Vagina (tissue), 2 donors: ENCODE results near the gene SEBOX. TPM values are rescaled to one million over a fixed set of nuclear protein-coding genes. Genes with fewer than 3 reads are reported as not detected.

Source experiments
- DNase-seq, 2 donors: peaks; one replicate each; pipeline ENCODE4 v3.0.0-alpha.2; 2017; ENCODE audit errors: extremely low spot score in 2 of 2
- H3K27ac ChIP-seq: fragments of 200-600 bp; sonication (generic); one replicate; pipeline ENCODE4 v1.5.1; 2019
- H3K27me3 ChIP-seq: fragments of 200-600 bp; sonication (generic); one replicate; pipeline ENCODE4 v1.5.1; 2019
- H3K36me3 ChIP-seq, 2 donors: fragments of 200-600 bp; sonication (generic); one replicate each; pipeline ENCODE4 v1.5.1; 2017 to 2019
- H3K4me1 ChIP-seq: fragments of 200-600 bp; sonication (generic); one replicate; pipeline ENCODE4 v1.5.1; 2019
- H3K4me3 ChIP-seq, 2 donors: fragments of 200-600 bp; sonication (generic); 1 replicate in 1 of 2; 2 replicates in 1 of 2; pipeline ENCODE4 v1.5.1; 2016 to 2019
- H3K9me3 ChIP-seq: fragments of 200-600 bp; sonication (generic); one replicate; pipeline ENCODE4 v1.5.1; 2019
- CTCF ChIP-seq, 3 experiments: fragments of 450-650 bp in 2 of 3; fragments of 200-600 bp in 1 of 3; sonication (generic) in 1 of 3; IDR thresholded peaks; one replicate each; pipeline ENCODE4 v1.5.1; 2017 to 2019; ENCODE audit warnings: antibody characterized with exemption in 3 of 3, mild to moderate bottlenecking in 2 of 3, moderate library complexity in 2 of 3
- POLR2A ChIP-seq, 2 donors: fragments of 450-650 bp; IDR thresholded peaks; one replicate each; pipeline ENCODE4 v1.6.1; 2017; ENCODE audit warnings: antibody characterized with exemption in 2 of 2, mild to moderate bottlenecking in 2 of 2, moderate library complexity in 2 of 2
- POLR2AphosphoS5 ChIP-seq, 2 donors: sonication (generic); formaldehyde crosslinking; IDR thresholded peaks; one replicate each; pipeline ENCODE4 v1.9.0; 2017; ENCODE audit warnings: antibody characterized with exemption in 2 of 2, mild to moderate bottlenecking in 2 of 2, low read depth in 1 of 2; ENCODE audit not compliant: insufficient read depth in 1 of 2
- intact Hi-C: fragments of 100-400 bp; cut with DNase I; formaldehyde crosslinking; loops from one replicate; pipeline ENCODE4 v1.15.1; 2023
- total RNA-seq: library from RNA; depleted of rRNA; stranded (reverse); fragments of >200 nt; gene quantifications from one replicate; pipeline ENCODE4 v1.2.3, GENCODE V29; 2016

The SEBOX gene
- total RNA-seq, 1 donor from 2014 or later = not detected

- H3K9me3 ChIP-seq = no peaks in the 10 kb centered on the region
- H3K4me1 ChIP-seq = no peaks in the 10 kb centered on the region
- H3K27me3 ChIP-seq = no peaks in the 10 kb centered on the region
- no peak for DNase-seq
- H3K27ac ChIP-seq = no peak overlapping the region
- intact Hi-C loops = no loop called here
- peaks cover 0 to 26% of the 10 kb centered on the region in 2 donors for H3K36me3 ChIP-seq
- no peak for TF ChIP-seq POLR2A (IDR thresholded peaks at IDR 0.05)
- TF ChIP-seq POLR2AphosphoS5 (IDR thresholded peaks at IDR 0.05; ENCODE audit: insufficient read depth in 1 of 2, low read depth in 1 of 2) = no peak
- TF ChIP-seq CTCF (IDR thresholded peaks at IDR 0.05) = no peak
- no peak overlapping the region for H3K4me3 ChIP-seq
These were observed 29.5 kb upstream of the SEBOX start for GRCh38 chr17:28394337-28395116.

DNA sequence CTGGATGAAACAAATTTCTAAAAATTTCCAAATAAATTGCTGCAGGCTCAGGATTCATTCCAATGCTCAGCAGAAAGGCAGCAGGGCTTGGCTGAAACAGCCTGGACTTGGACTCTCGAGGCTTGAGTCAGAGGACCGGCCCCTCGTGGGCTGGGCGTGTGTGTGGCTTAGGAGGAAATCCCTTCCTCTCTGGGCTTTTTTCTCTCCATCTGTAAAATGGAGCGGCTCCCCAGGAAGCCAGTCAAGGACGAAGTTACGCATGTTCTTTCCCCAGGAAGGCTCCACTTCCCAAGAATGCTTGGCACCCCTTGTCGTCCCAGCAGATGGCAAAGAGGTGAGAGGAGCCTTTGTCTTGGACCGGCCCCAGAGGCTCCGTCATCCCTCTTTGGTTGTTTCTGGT lies 27.5 kb upstream of the SEBOX start:
- peaks cover 0 to 44% of the 10 kb centered on the region in 2 donors for H3K36me3 ChIP-seq

GRCh38 chr17:28391401-28391800 lies 26.4 kb upstream of the SEBOX start:
- no peak for DNase-seq
- Histone ChIP-seq H3K27me3 (no peaks in the 10 kb centered on the region), H3K4me1 (no peaks in the 10 kb centered on the region), H3K9me3 (no peaks in the 10 kb centered on the region), H3K27ac (no peak overlapping the region), H3K4me3 (no peak overlapping the region), H3K36me3 (peaks cover 0 to 44% of the 10 kb centered on the region in 2 donors)
- TF ChIP-seq POLR2AphosphoS5 (IDR thresholded peaks at IDR 0.05; ENCODE audit: insufficient read depth in 1 of 2, low read depth in 1 of 2) = no peak
- TF ChIP-seq CTCF (IDR thresholded peaks at IDR 0.05) = no peak
- no peak for TF ChIP-seq POLR2A (IDR thresholded peaks at IDR 0.05)
- intact Hi-C loops = no loop called here

More for the DNA sequence above, 27.5 kb upstream of the SEBOX start:
- intact Hi-C loops = no loop called here
- no peaks in the 10 kb centered on the region for H3K4me1 ChIP-seq
- no peak for DNase-seq
- no peak overlapping the region for H3K27ac ChIP-seq
- H3K27me3 ChIP-seq = no peaks in the 10 kb centered on the region
- TF ChIP-seq CTCF (IDR thresholded peaks at IDR 0.05) = no peak
- TF ChIP-seq POLR2A (IDR thresholded peaks at IDR 0.05) = no peak
- TF ChIP-seq POLR2AphosphoS5 (IDR thresholded peaks at IDR 0.05; ENCODE audit: insufficient read depth in 1 of 2, low read depth in 1 of 2) = no peak
- no peaks in the 10 kb centered on the region for H3K9me3 ChIP-seq
- no peak overlapping the region for H3K4me3 ChIP-seq

GRCh38 chr17:28390984-28391383 lies 26.0 kb upstream of the SEBOX start:
- Histone ChIP-seq H3K27me3 (no peaks in the 10 kb centered on the region), H3K9me3 (no peaks in the 10 kb centered on the region), H3K36me3 (peaks cover 0 to 44% of the 10 kb centered on the region in 2 donors), H3K27ac (no peak overlapping the region), H3K4me1 (no peaks in the 10 kb centered on the region), H3K4me3 (no peak overlapping the region)
- no peak for DNase-seq
- TF ChIP-seq POLR2A (IDR thresholded peaks at IDR 0.05) (no peak), CTCF (IDR thresholded peaks at IDR 0.05) (no peak), POLR2AphosphoS5 (IDR thresholded peaks at IDR 0.05; ENCODE audit: insufficient read depth in 1 of 2, low read depth in 1 of 2) (no peak)
- intact Hi-C loops = no loop called here

DNA sequence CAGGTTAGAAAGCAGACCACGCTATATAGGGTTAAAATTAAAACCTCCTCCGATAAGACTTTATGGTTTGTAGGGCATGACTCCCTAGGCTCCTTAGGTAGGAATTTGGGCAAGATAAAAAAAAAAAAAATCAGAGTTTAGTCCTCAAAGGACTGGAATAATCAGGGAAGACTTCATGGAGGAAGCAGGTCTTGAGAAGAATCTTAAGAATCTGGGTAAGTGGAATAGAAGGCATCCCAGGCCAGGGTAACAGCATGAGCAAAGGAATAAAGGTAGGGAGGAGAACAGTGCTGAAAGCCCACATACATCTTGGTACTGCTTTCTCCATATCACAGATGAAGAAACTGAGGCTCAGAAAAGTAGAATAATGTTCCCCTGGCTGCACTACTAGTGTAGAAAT lies 25.6 kb upstream of the SEBOX start:
- H3K9me3 ChIP-seq = no peaks in the 10 kb centered on the region
- no peak for DNase-seq
- peaks cover 0 to 44% of the 10 kb centered on the region in 2 donors for H3K36me3 ChIP-seq
- H3K27me3 ChIP-seq = no peaks in the 10 kb centered on the region
- intact Hi-C loops = no loop called here
- no peak overlapping the region for H3K27ac ChIP-seq
- no peak for TF ChIP-seq POLR2AphosphoS5 (IDR thresholded peaks at IDR 0.05; ENCODE audit: insufficient read depth in 1 of 2, low read depth in 1 of 2)
- no peak for TF ChIP-seq POLR2A (IDR thresholded peaks at IDR 0.05)
- TF ChIP-seq CTCF (IDR thresholded peaks at IDR 0.05) = no peak
- no peaks in the 10 kb centered on the region for H3K4me1 ChIP-seq
- no peak overlapping the region for H3K4me3 ChIP-seq
